PC-3 (cell line): Measurements from ENCODE around the gene PPARG. TPM values are rescaled to one million over a fixed set of nuclear protein-coding genes. Genes with fewer than 3 reads are reported as not detected.
A peak's percentile ranks its signal among the peaks of the same experiment; 100 is the strongest.

Source experiments
- ATAC-seq: fragments of 200-7000 bp; cut with Tn5 transposase; 2 replicates; pipeline ENCODE4 v1.9.1; 2020; ENCODE audit warnings: mild to moderate bottlenecking, moderate library complexity
- BruUV-seq: library from RNA; stranded (reverse); fragments of 400-500 nt; replicated peaks from 2 replicates; lab custom pipeline; 2021; lab: Mats Ljungman, UMichigan
- CTCF ChIA-PET: fragments of 300-600 bp; sonication (Branson Sonifier 250); formaldehyde crosslinking; loops from one replicate; lab custom pipeline; 2022; ENCODE audit warnings: antibody characterized with exemption; lab: Charles Lee
- POLR2A ChIA-PET: fragments of 300-600 bp; sonication (Branson Sonifier 250); formaldehyde crosslinking; loops from one replicate; lab custom pipeline; 2022; ENCODE audit warnings: antibody characterized with exemption; ENCODE audit not compliant: unreplicated experiment; lab: Charles Lee
- DNase-seq: peaks from one replicate; pipeline ENCODE4 v3.0.0-alpha.2; 2015
- H2AFZ ChIP-seq: fragments of 300-600 bp; sonication (generic); 2 replicates; pipeline ENCODE4 v1.6.0; 2016; ENCODE audit warnings: antibody characterized with exemption, low read length
- H3F3A ChIP-seq: fragments of 300-600 bp; sonication (generic); one replicate; pipeline ENCODE4 v1.6.0; 2017; ENCODE audit warnings: antibody characterized with exemption, low read length, control low read depth, mild to moderate bottlenecking; ENCODE audit not compliant: unreplicated experiment
- H3K27ac ChIP-seq: fragments of 300-600 bp; sonication (generic); 2 replicates; pipeline ENCODE4 v1.5.1; 2016; ENCODE audit warnings: mild to moderate bottlenecking, low read length
- H3K27me3 ChIP-seq: fragments of 300-600 bp; sonication (generic); 2 replicates; pipeline ENCODE4 v1.6.1; 2016; ENCODE audit warnings: low read length, mixed read lengths
- H3K36me3 ChIP-seq: fragments of 300-600 bp; sonication (generic); 2 replicates; pipeline ENCODE4 v1.6.1; 2016; ENCODE audit warnings: low read depth, mixed run types, low read length, mixed read lengths
- H3K4me1 ChIP-seq: fragments of 300-600 bp; sonication (generic); 2 replicates; pipeline ENCODE4 v1.5.1; 2016; ENCODE audit warnings: low read length; ENCODE audit not compliant: insufficient read depth
- H3K4me2 ChIP-seq: fragments of 300-600 bp; sonication (generic); 2 replicates; pipeline ENCODE4 v1.6.0; 2016; ENCODE audit warnings: low read length
- H3K4me3 ChIP-seq: fragments of 300-600 bp; sonication (generic); 2 replicates; pipeline ENCODE4 v1.5.1; 2016; ENCODE audit warnings: mild to moderate bottlenecking, low read length, mixed read lengths
- H3K79me2 ChIP-seq: fragments of 300-600 bp; sonication (generic); 2 replicates; pipeline ENCODE4 v1.6.1; 2017; ENCODE audit warnings: low read length, mixed read lengths
- H3K9ac ChIP-seq: fragments of 300-600 bp; sonication (generic); 2 replicates; pipeline ENCODE4 v1.6.0; 2016; ENCODE audit warnings: mild to moderate bottlenecking, low read length
- H3K9me2 ChIP-seq: fragments of 300-600 bp; sonication (generic); replicated peaks from 2 replicates; pipeline ENCODE4 v1.6.1; 2016; ENCODE audit warnings: mixed run types, low read length, mixed read lengths
- H3K9me3 ChIP-seq: fragments of 300-600 bp; sonication (generic); 2 replicates; pipeline ENCODE4 v1.6.1; 2016; ENCODE audit warnings: low read length, mixed read lengths
- H4K20me1 ChIP-seq: fragments of 300-600 bp; sonication (generic); 2 replicates; pipeline ENCODE4 v1.6.1; 2016; ENCODE audit warnings: low read length, mixed read lengths
- CTCF ChIP-seq: fragments of 300-600 bp; sonication (generic); conservative IDR thresholded peaks from 2 replicates; pipeline ENCODE4 v1.5.1; 2017; ENCODE audit warnings: antibody characterized with exemption, low read depth, mild to moderate bottlenecking, low read length
- EZH2 ChIP-seq: fragments of 300-600 bp; sonication (generic); IDR thresholded peaks from one replicate; pipeline ENCODE4 v1.6.1; 2017; ENCODE audit warnings: antibody characterized with exemption, mild to moderate bottlenecking, low read length; ENCODE audit not compliant: unreplicated experiment
- EZH2phosphoT487 ChIP-seq: fragments of 300-600 bp; sonication (generic); IDR thresholded peaks from 2 replicates; pipeline ENCODE4 v1.6.1; 2018; ENCODE audit warnings: mild to moderate bottlenecking, antibody characterized with exemption, low read length, borderline replicate concordance
- intact Hi-C: fragments of 100-400 bp; cut with micrococcal nuclease; formaldehyde crosslinking; loops from 2 replicates; pipeline ENCODE4 v1.9.0; 2023
- total RNA-seq: library from RNA; depleted of rRNA; stranded (reverse); fragments of >200 nt; gene quantifications from 2 replicates; pipeline ENCODE4 v1.2.3, GENCODE V29; 2014

The PPARG gene
- total RNA-seq, 1 experiment from 2014 or later: 250 TPM

- no TSS peak for BruUV-seq
- Histone ChIP-seq H3K9ac (no peak overlapping the region), H3K27ac (no peak overlapping the region), H3K79me2 (peaks cover 96% of the 10 kb centered on the region), H2AFZ (no peak overlapping the region), H3K4me3 (no peak overlapping the region), H4K20me1 (peaks cover 18% of the 10 kb centered on the region), H3K9me3 (no peaks in the 10 kb centered on the region), H3K4me2 (no peak overlapping the region), H3K36me3 (peaks cover 80% of the 10 kb centered on the region), H3K9me2 (no peaks in the 10 kb centered on the region), H3F3A (peaks cover 19% of the 10 kb centered on the region), H3K27me3 (no peaks in the 10 kb centered on the region), H3K4me1 (peaks cover 30% of the 10 kb centered on the region)
- ATAC-seq: no peak
- ChIA-PET CTCF (no interaction called here), POLR2A (no interaction called here)
- no peak for TF ChIP-seq EZH2
- no peak for TF ChIP-seq CTCF
- TF ChIP-seq EZH2phosphoT487: no peak
- intact Hi-C loops: no loop called here
- DNase-seq: no peak
Observed at GRCh38 chr3:12317914-12318313, 29.0 kb downstream of the PPARG start.

- peaks cover 13% of the 10 kb centered on the region for H3F3A ChIP-seq
- no peaks in the 10 kb centered on the region for H3K9me2 ChIP-seq
- peak overlapping the region; percentile 32; the same call in 1 of the 2 replicates for H3K4me2 ChIP-seq
- peak overlapping the region; percentile 63 for H3K27ac ChIP-seq
- peaks cover 96% of the 10 kb centered on the region for H3K79me2 ChIP-seq
- ChIA-PET CTCF (interaction anchor here (0.5 kb wide), 1 partner anchor 52 kb away, joined by 4 read pairs; no protein-coding TSS in a partner anchor), POLR2A (no interaction called here)
- H3K9me3 ChIP-seq: no peaks in the 10 kb centered on the region
- H3K36me3 ChIP-seq: peaks cover 80% of the 10 kb centered on the region
- no peaks in the 10 kb centered on the region for H3K27me3 ChIP-seq
- no TSS peak for BruUV-seq
- H3K4me1 ChIP-seq: peaks cover 25% of the 10 kb centered on the region
- ATAC-seq (peak; percentile 9; the same call in 1 of the 2 replicates), DNase-seq (peak; percentile 48)
- no peak overlapping the region for H3K4me3 ChIP-seq
- peaks cover 18% of the 10 kb centered on the region for H4K20me1 ChIP-seq
- intact Hi-C loops: no loop called here
- no peak overlapping the region for H2AFZ ChIP-seq
- H3K9ac ChIP-seq: no peak overlapping the region
- TF ChIP-seq EZH2 (no peak), CTCF (no peak), EZH2phosphoT487 (no peak)
Observed at GRCh38 chr3:12318758-12319621, 30.1 kb downstream of the PPARG start.

- no peaks in the 10 kb centered on the region for H3K9me2 ChIP-seq
- TF ChIP-seq EZH2phosphoT487 (no peak), EZH2 (no peak), CTCF (no peak)
- DNase-seq (no peak), ATAC-seq (no peak)
- peaks cover 7% of the 10 kb centered on the region for H3F3A ChIP-seq
- ChIA-PET CTCF (no interaction called here), POLR2A (interaction anchor here (0.6 kb wide), 1 partner anchor 162 kb away, joined by 7 read pairs; no protein-coding TSS in a partner anchor)
- H3K27me3 ChIP-seq: no peaks in the 10 kb centered on the region
- peaks cover 14% of the 10 kb centered on the region for H4K20me1 ChIP-seq
- no peaks in the 10 kb centered on the region for H3K9me3 ChIP-seq
- no peak overlapping the region for H3K4me2 ChIP-seq
- H2AFZ ChIP-seq: no peak overlapping the region
- H3K4me3 ChIP-seq: no peak overlapping the region
- no TSS peak for BruUV-seq
- no peak overlapping the region for H3K9ac ChIP-seq
- intact Hi-C loops: no loop called here
- peaks cover 22% of the 10 kb centered on the region for H3K4me1 ChIP-seq
- peaks cover 89% of the 10 kb centered on the region for H3K79me2 ChIP-seq
- no peak overlapping the region for H3K27ac ChIP-seq
- H3K36me3 ChIP-seq: peaks cover 64% of the 10 kb centered on the region
Observed at GRCh38 chr3:12321015-12321414, 32.1 kb downstream of the PPARG start.
